Aorta (tissue), 5 donors: ENCODE results near the gene CCDC159. TPM values are rescaled to one million over a fixed set of nuclear protein-coding genes. Genes with fewer than 3 reads are reported as not detected.
A peak's percentile ranks its signal among the peaks of the same experiment; 100 is the strongest.

Source experiments
- ATAC-seq: fragments of 200-7000 bp; cut with Tn5 transposase; one replicate; pipeline ENCODE4 v1.9.1; 2022; ENCODE audit warnings: moderate library complexity; ENCODE audit not compliant: low FRiP score
- DNase-seq, 2 donors: peaks; one replicate each; pipeline ENCODE4 v3.0.0-alpha.2; 2020
- H3K27ac ChIP-seq, 2 donors: one replicate each; pipeline ENCODE4 v1.5.1; 2013; ENCODE audit warnings: low read length in 2 of 2, mild to moderate bottlenecking in 2 of 2, moderate library complexity in 2 of 2, control low read depth in 1 of 2, inconsistent platforms in 1 of 2, low read depth in 1 of 2
- H3K27me3 ChIP-seq, 2 donors: one replicate each; pipeline ENCODE4 v1.6.1; 2013; ENCODE audit warnings: control low read depth in 1 of 2, low read length in 1 of 2, mild to moderate bottlenecking in 1 of 2, moderate library complexity in 1 of 2; ENCODE audit not compliant: insufficient read depth in 2 of 2, control insufficient read depth in 1 of 2
- H3K36me3 ChIP-seq, 2 donors: one replicate each; pipeline ENCODE4 v1.6.1; 2013; ENCODE audit warnings: control low read depth in 1 of 2, low read length in 1 of 2, mild to moderate bottlenecking in 1 of 2; ENCODE audit not compliant: insufficient read depth in 2 of 2, control insufficient read depth in 1 of 2
- H3K4me1 ChIP-seq, 2 donors: one replicate each; pipeline ENCODE4 v1.6.1; 2013; ENCODE audit warnings: low read length in 2 of 2, control low read depth in 1 of 2, mild to moderate bottlenecking in 1 of 2, moderate library complexity in 1 of 2; ENCODE audit not compliant: insufficient read depth in 2 of 2, control insufficient read depth in 1 of 2
- H3K4me3 ChIP-seq, 2 donors: one replicate each; pipeline ENCODE4 v1.5.1; 2013; ENCODE audit warnings: low read length in 2 of 2, control low read depth in 1 of 2, mild to moderate bottlenecking in 1 of 2
- H3K9me3 ChIP-seq: one replicate; pipeline ENCODE4 v1.6.1; 2013; ENCODE audit warnings: mild to moderate bottlenecking, low read length; ENCODE audit not compliant: control insufficient read depth
- WGBS, 2 donors: extraction: QIAGEN DNeasy Blood & Tissue Kit; methylation state at CpG; one replicate each; pipeline ENCODE4 v1.1.7; 2013; 5-methylcytosine and 5-hydroxymethylcytosine counted together
- intact Hi-C, 2 donors: fragments of 100-400 bp; cut with DNase I; formaldehyde crosslinking; loops; one replicate each; pipeline versions ENCODE4 v1.14.2 to v1.15.0; 2022
- polyA plus RNA-seq, 2 donors: library from polyadenylated mRNA; stranded (reverse); fragments of 200-250 nt; gene quantifications; one replicate each; pipeline ENCODE4 v1.2.3, GENCODE V29; 2013
- total RNA-seq, 2 donors: library from RNA; stranded (reverse); fragmentation: NEBNext Ultra II Directional; extraction: Animal tissue kit (Norgen Biotek cat#: 25700); gene quantifications; one replicate each; pipeline ENCODE4 v1.2.1, GENCODE V29; 2021
- donor health status: healthy with polysubstance abuse.
- donor health status: Bipolar disorder and iron deficiency.
- donor health status: DM: no; HTN: no; CAD: no.
- donor health status: DM: no; HTN: no; CAD: no.
- donor health status: DM: yes; HTN: yes; CAD: no.

Gene CCDC159
- total and polyA plus RNA-seq, 4 donors, result 18.0 to 111 (median 36.3) TPM

GRCh38 chr19:11322269-11323024 is 23.9 kb upstream of the CCDC159 start:
- H3K9me3 ChIP-seq, result no peaks in the 10 kb centered on the region
- H3K36me3 ChIP-seq, result no peaks in the 10 kb centered on the region
- WGBS, 2 donors, result 59 to 62% methylated on average over 7 of the region's 7 CpGs
- intact Hi-C loops, result no loop called here
- no peak overlapping the region for H3K4me3 ChIP-seq
- no peaks in the 10 kb centered on the region for H3K4me1 ChIP-seq
- ATAC-seq, result no peak
- H3K27ac ChIP-seq, result no peak overlapping the region
- DNase-seq, result no peak
- H3K27me3 ChIP-seq, result no peaks in the 10 kb centered on the region

DNA sequence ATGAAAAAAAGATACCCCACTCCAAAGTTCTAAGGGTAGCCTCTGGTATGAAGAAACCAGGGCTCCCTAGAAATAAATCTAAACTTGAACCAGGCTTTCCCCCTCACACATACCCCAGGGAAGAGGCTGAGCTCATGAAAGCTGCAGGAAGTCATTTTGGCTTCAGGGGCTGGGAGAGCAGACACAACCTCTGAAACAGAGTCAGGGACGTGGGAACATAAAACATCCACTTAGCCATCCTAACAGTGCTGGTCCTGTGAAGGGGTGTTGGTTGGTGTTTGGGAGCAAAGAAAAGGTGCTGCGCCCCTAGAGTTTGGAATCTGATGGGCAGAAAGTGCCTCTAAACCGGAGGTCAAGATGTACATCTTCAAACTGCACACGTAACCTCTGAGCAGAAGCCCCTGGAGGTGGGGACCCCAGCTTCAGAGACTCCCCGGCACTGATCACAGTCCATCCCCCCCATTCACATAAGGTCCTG is 22.7 kb upstream of the CCDC159 start:
- intact Hi-C loops, result no loop called here
- no peaks in the 10 kb centered on the region for H3K36me3 ChIP-seq
- DNase-seq (no peak), ATAC-seq (no peak)
- H3K27me3 ChIP-seq, result no peaks in the 10 kb centered on the region
- H3K9me3 ChIP-seq, result no peaks in the 10 kb centered on the region
- WGBS, 2 donors, result 72 to 76% methylated on average over 5 of the region's 5 CpGs
- H3K4me1 ChIP-seq, result no peaks in the 10 kb centered on the region
- H3K4me3 ChIP-seq, result no peak overlapping the region
- H3K27ac ChIP-seq, result no peak overlapping the region

DNA sequence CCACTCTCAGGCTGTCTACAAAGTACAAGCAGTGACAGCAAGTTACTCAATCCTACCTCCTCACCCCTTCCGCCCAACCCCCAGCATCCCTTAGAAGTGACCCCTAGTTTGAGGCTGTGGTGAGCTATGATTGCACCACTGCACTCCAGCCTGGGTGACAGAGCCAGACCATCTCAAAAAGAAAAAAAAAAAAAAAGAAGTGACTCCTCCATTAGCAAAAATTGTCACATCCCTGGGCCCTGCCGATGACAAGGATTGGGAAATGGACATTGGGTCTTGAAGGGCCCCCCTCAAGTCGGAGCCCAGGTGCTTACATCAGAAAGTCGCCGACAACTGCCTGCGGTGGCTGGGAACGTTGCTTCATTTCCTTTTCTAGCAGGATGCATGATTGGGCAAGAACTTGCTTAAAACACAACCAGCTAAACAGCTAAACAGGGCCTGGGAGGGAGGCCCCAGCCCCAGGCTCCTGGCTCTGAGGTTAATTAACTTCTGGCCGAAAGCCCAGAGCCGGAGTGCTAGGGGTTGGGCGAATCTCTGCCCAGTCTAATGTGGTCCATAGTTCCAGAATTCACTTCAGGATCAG is 22.1 kb upstream of the CCDC159 start:
- intact Hi-C loops, result no loop called here

GRCh38 chr19:11324748-11325389 is 21.4 kb upstream of the CCDC159 start:
- no peak for DNase-seq
- intact Hi-C loops, result no loop called here
- H3K36me3 ChIP-seq, result no peaks in the 10 kb centered on the region
- no peak overlapping the region for H3K4me3 ChIP-seq
- H3K27ac ChIP-seq, result no peak overlapping the region
- no peaks in the 10 kb centered on the region for H3K9me3 ChIP-seq
- no peak for ATAC-seq
- 70 to 73% methylated on average over 17 of the region's 17 CpGs for WGBS, 2 donors
- no peaks in the 10 kb centered on the region for H3K27me3 ChIP-seq
- H3K4me1 ChIP-seq, result no peaks in the 10 kb centered on the region

More for the DNA sequence above, 22.1 kb upstream of the CCDC159 start:
- H3K4me3 ChIP-seq, result no peak overlapping the region
- H3K27me3 ChIP-seq, result no peaks in the 10 kb centered on the region
- ATAC-seq (peak; percentile 89), DNase-seq (peak; percentile 82 to 84)
- no peaks in the 10 kb centered on the region for H3K4me1 ChIP-seq
- H3K9me3 ChIP-seq, result no peaks in the 10 kb centered on the region
- no peaks in the 10 kb centered on the region for H3K36me3 ChIP-seq
- no peak overlapping the region for H3K27ac ChIP-seq
- WGBS, 2 donors, result 19 to 32% methylated on average over 10 of the region's 10 CpGs

GRCh38 chr19:11325544-11325943 is 20.8 kb upstream of the CCDC159 start:
- Histone ChIP-seq H3K4me3 (no peak overlapping the region), H3K4me1 (no peaks in the 10 kb centered on the region), H3K36me3 (no peaks in the 10 kb centered on the region), H3K9me3 (no peaks in the 10 kb centered on the region), H3K27me3 (no peaks in the 10 kb centered on the region), H3K27ac (no peak overlapping the region)
- ATAC-seq, result no peak
- DNase-seq, result no peak
- 89 to 97% methylated on average over 7 of the region's 7 CpGs for WGBS, 2 donors
- intact Hi-C loops, result no loop called here

DNA sequence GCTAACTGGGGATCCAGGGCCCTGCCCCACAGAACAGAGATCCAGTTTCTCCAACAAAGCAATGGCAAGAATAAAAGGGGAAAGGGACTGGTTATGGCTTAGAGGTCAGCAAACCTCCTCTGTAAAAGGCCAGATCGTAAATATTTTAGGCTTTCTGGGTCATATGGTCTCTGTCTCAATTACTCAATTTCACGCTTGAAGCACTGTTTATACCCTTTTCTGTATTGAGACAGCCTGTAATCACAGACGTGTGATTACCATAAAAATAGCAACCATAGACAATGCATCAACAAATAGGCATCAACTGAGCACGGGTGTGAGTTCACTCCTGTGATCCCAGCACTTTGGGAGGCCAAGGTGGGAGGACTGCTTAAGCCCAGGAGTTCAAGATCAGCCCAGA is 16.2 kb upstream of the CCDC159 start:
- no peaks in the 10 kb centered on the region for H3K9me3 ChIP-seq
- no peak for DNase-seq
- intact Hi-C loops, result no loop called here
- H3K27ac ChIP-seq, result no peak overlapping the region
- WGBS, 2 donors, result 73 to 81% methylated on average over 4 of the region's 4 CpGs
- ATAC-seq, result no peak
- no peaks in the 10 kb centered on the region for H3K27me3 ChIP-seq
- H3K4me1 ChIP-seq, result no peaks in the 10 kb centered on the region
- H3K4me3 ChIP-seq, result no peak overlapping the region
- peaks cover 0 to 2% of the 10 kb centered on the region in 2 donors for H3K36me3 ChIP-seq

- no peaks in the 10 kb centered on the region for H3K4me1 ChIP-seq
- ATAC-seq, result no peak
- 87 to 90% methylated on average over 4 of the region's 4 CpGs for WGBS, 2 donors
- intact Hi-C loops, result no loop called here
- H3K4me3 ChIP-seq, result no peak overlapping the region
- H3K9me3 ChIP-seq, result no peaks in the 10 kb centered on the region
- no peak for DNase-seq
- peaks cover 0 to 6% of the 10 kb centered on the region in 2 donors for H3K36me3 ChIP-seq
- no peak overlapping the region for H3K27ac ChIP-seq
- H3K27me3 ChIP-seq, result no peaks in the 10 kb centered on the region
These were observed 14.8 kb upstream of the CCDC159 start for GRCh38 chr19:11331502-11331901.

- intact Hi-C loops, result no loop called here
- WGBS, 2 donors, result 95 to 98% methylated on average over 5 of the region's 5 CpGs
- DNase-seq, result no peak
- no peaks in the 10 kb centered on the region for H3K9me3 ChIP-seq
- H3K4me3 ChIP-seq, result no peak overlapping the region
- H3K4me1 ChIP-seq, result no peaks in the 10 kb centered on the region
- no peaks in the 10 kb centered on the region for H3K27me3 ChIP-seq
- H3K36me3 ChIP-seq, result peaks cover 0 to 6% of the 10 kb centered on the region in 2 donors
- no peak overlapping the region for H3K27ac ChIP-seq
- no peak for ATAC-seq
These were observed 13.5 kb upstream of the CCDC159 start for GRCh38 chr19:11332822-11333221.
